Measurements from ENCODE around the gene SNCB.

- TF ChIP-seq EZH2phosphoT487 (IDR thresholded peaks at IDR 0.05; ENCODE audit: insufficient read depth, low read depth) (no peak), EZH2 (IDR thresholded peaks at IDR 0.05; ENCODE audit: insufficient read depth, poor library complexity, severe bottlenecking) (no peak)
Measured at GRCh38 chr5:176662371-176663333, 32.3 kb upstream of the SNCB start.

All from GM23248 (cell line).